GM18907 (cell line): ENCODE measurements around the gene ERICH3.
"Not testable (repeated sequence)": the region's sequence is repeated elsewhere in the genome, so short reads cannot be mapped to it uniquely, and the experiment has no call there.

ENCODE experiments used
- ATAC-seq: cut with Tn5 transposase; IDR thresholded peaks from one replicate; pipeline ENCODE4 v1.9.1; 2021; ENCODE audit warnings: mild to moderate bottlenecking, moderate library complexity; ENCODE audit not compliant: unreplicated experiment

Gene ERICH3

GRCh38 chr1:74679811-74680210 lies 6.2 kb upstream of the ERICH3 start:
- no peak for ATAC-seq

- no peak for ATAC-seq
These were observed 4.3 kb upstream of the ERICH3 start for GRCh38 chr1:74677926-74678325.

GRCh38 chr1:74674278-74675048 lies 871 bp upstream of the ERICH3 start:
- peak; percentile 54 for ATAC-seq

- not testable (repeated sequence) for ATAC-seq
These were observed 2.7 kb downstream of the ERICH3 start for GRCh38 chr1:74670866-74671265.

GRCh38 chr1:74654708-74655107 lies 18.9 kb downstream of the ERICH3 start:
- ATAC-seq = no peak

- ATAC-seq = peak; percentile 100
These were observed 20.9 kb downstream of the ERICH3 start for GRCh38 chr1:74652711-74653139.

- ATAC-seq = no peak
These were observed 23.0 kb downstream of the ERICH3 start for GRCh38 chr1:74650561-74650960.

GRCh38 chr1:74641876-74642275 lies 31.7 kb downstream of the ERICH3 start:
- no peak for ATAC-seq

- ATAC-seq = no peak
These were observed 32.4 kb downstream of the ERICH3 start for GRCh38 chr1:74641161-74641560.

- no peak for ATAC-seq
These were observed 36.3 kb downstream of the ERICH3 start for GRCh38 chr1:74637296-74637695.

- ATAC-seq = no peak
These were observed 44.3 kb downstream of the ERICH3 start for GRCh38 chr1:74629283-74629682.

- no peak for ATAC-seq
These were observed 49.9 kb downstream of the ERICH3 start for GRCh38 chr1:74623716-74624115.

- ATAC-seq = no peak
These were observed 53.4 kb downstream of the ERICH3 start for GRCh38 chr1:74620242-74620641.

- ATAC-seq = no peak
These were observed 54.6 kb downstream of the ERICH3 start for GRCh38 chr1:74618974-74619373.

- no peak for ATAC-seq
These were observed 59.7 kb downstream of the ERICH3 start for GRCh38 chr1:74613894-74614293.

- ATAC-seq = no peak
These were observed 61.7 kb downstream of the ERICH3 start for GRCh38 chr1:74611887-74612286.

GRCh38 chr1:74610961-74611360 lies 62.6 kb downstream of the ERICH3 start:
- no peak for ATAC-seq

- ATAC-seq = no peak
These were observed 63.7 kb downstream of the ERICH3 start for GRCh38 chr1:74609810-74610371.

GRCh38 chr1:74596717-74597116 lies 76.9 kb downstream of the ERICH3 start:
- ATAC-seq = no peak

GRCh38 chr1:74593887-74594866 lies 79.4 kb downstream of the ERICH3 start:
- no peak for ATAC-seq

- no peak for ATAC-seq
These were observed 80.8 kb downstream of the ERICH3 start for GRCh38 chr1:74592580-74593355.
